ENCODE measurements around the gene MYO18B.

MYO18B gene

DNA sequence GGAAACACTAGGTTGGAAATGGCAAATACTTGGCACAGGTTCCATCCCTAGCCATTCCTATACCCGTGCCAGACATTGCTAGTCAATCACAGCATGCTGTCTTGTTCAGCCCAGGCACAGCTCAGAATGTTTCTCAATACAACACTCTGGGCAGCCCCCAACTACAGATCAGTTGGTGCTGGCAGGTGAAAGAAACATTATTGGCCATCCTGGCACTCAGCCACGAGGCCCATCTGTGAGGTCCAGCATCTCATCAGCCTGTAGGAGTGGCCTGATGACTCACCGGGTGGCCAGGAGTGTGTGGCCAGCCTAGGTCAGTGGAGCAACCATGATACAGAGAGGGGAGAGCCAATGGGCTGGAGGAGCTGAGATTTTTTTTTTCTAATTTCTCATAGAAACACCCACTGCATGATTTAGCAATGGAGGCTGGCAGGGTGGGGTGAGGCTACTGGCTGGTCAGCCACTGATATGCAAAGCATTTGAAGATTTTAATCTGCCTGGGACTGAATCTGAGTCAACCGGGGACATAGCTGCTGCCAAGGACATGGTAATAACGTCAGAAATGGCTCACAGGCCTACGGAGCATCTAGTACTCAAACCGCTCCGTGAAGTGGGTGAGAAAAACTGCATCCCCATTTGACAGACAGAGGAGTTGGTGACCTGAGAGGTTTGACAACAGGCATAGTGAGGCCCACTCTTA lies 5.4 kb downstream of the MYO18B start:
- TF ChIP-seq, protein P1, sequence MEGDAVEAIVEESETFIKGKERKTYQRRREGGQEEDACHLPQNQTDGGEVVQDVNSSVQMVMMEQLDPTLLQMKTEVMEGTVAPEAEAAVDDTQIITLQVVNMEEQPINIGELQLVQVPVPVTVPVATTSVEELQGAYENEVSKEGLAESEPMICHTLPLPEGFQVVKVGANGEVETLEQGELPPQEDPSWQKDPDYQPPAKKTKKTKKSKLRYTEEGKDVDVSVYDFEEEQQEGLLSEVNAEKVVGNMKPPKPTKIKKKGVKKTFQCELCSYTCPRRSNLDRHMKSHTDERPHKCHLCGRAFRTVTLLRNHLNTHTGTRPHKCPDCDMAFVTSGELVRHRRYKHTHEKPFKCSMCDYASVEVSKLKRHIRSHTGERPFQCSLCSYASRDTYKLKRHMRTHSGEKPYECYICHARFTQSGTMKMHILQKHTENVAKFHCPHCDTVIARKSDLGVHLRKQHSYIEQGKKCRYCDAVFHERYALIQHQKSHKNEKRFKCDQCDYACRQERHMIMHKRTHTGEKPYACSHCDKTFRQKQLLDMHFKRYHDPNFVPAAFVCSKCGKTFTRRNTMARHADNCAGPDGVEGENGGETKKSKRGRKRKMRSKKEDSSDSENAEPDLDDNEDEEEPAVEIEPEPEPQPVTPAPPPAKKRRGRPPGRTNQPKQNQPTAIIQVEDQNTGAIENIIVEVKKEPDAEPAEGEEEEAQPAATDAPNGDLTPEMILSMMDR (IDR thresholded peaks at IDR 0.05; ENCODE audit: control insufficient read depth, insufficient read depth, low read depth, low read length, missing control alignments), result no peak
- H3K4me3 ChIP-seq (ENCODE audit: control insufficient read depth, low read depth, low read length), result no peak overlapping the region
- peak; percentile 97 for DNase-seq (ENCODE audit: low read depth)

DNA sequence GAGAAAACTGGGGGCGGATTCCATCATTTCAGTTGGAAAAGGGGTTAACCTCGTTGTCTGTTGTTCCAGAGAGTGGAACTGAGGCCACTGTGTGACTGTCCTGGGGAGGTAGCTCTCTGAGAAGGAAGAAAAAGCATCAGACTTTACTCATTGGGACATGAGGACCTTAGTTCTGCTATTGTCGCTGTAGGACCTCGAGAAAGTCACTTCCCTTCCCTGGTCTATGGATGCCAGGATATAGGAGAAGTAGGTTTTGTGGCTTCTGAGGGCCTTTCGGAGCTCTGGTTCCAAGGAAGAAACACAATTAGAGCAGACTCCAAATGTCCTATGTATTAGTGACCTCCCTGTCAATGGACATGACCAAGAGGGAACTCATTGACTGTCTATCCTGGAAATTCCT lies 6.2 kb downstream of the MYO18B start:
- TF ChIP-seq, protein P1 (IDR thresholded peaks at IDR 0.05; ENCODE audit: control insufficient read depth, insufficient read depth, low read depth, low read length, missing control alignments), result no peak
- H3K4me3 ChIP-seq (ENCODE audit: control insufficient read depth, low read depth, low read length), result no peak overlapping the region
- DNase-seq (ENCODE audit: low read depth), result no peak

DNA sequence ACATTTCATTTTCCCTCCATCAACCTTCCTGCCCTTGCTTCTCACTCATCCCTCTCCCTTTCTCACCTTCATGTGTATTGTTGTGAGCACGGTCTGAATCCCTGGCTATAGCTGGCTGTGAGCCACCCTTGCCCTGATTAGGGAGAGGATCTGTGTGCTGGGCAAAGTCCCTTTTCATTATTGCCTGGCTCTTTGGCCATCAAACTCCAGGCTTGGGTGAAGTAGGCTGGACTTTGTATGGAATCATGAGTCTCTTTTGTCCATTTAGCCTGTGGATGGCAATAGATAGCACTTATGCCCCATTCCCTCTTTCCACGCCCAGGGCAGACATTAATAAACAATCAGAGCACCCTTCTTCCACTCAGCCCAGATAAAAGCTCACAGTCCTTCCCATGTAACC lies 6.7 kb downstream of the MYO18B start:
- H3K4me3 ChIP-seq (ENCODE audit: control insufficient read depth, low read depth, low read length), result no peak overlapping the region
- TF ChIP-seq, protein P1 (IDR thresholded peaks at IDR 0.05; ENCODE audit: control insufficient read depth, insufficient read depth, low read depth, low read length, missing control alignments), result no peak
- no peak for DNase-seq (ENCODE audit: low read depth)

DNA sequence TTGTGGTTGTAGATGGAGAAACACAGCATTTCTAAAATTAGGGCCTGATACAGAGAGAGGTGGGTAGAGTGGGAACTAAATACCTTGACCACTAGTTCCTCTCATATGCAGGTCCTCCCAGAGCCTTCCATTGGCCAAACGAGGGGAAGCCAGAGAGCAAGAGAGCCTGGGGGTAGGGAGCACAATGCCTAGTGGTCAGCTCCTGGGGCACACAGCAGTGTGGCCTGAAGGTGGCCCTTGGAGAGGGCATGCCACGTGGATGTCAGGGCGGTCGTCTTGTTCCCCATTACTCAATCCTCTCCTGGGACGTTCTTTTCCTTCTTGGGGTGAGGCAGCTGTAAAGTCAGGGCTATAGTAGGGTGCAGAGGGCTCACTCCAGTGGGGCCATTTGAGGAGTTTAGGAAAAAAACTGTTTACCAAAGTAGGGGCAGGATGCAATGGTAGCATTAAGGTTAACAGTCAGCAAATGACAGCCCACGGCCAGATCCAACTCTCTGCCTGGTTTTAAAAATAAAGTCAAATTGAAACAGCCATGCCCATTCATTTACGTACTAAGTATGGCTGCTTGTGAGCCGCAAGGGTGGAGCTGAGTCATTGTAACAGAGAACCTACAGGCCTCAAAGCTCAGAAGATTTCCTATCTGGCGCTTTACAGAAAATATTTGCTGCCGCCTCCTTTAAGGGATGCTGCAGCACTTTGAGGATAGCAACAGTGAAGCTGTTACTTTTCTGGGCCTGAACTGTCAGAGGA lies 7.6 kb downstream of the MYO18B start:
- TF ChIP-seq, protein P1 (IDR thresholded peaks at IDR 0.05; ENCODE audit: control insufficient read depth, insufficient read depth, low read depth, low read length, missing control alignments), result no peak
- no peak overlapping the region for H3K4me3 ChIP-seq (ENCODE audit: control insufficient read depth, low read depth, low read length)
- no peak for DNase-seq (ENCODE audit: low read depth)

DNA sequence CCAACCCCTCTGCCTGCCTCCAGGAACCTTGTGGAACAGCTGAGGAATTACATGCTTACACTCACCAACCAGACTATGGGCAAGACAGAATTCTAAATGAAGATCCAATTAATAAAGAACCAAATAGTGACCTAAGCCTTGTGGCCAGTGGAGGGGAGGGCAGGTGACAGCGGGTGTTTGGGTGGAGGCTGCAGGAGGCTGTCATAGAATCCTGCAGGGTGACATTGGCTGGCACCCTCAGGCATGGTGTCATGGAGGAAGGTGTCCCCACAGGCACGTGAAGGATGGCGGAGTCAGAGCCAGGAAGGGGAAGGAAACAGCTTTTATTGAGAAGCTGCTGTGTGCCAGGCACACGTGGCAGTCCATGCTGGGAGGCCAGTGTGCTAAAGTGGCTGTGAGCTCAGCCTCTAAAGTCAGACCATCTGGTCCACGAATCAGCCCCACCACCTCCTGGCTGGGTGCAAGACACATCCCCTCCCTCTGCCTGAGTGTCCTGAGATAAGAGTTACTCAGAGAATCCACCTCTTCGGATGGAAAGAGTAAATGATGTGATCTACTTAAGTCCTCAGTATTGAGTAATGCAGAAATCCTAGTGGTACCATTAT lies 8.7 kb downstream of the MYO18B start:
- H3K4me3 ChIP-seq (ENCODE audit: control insufficient read depth, low read depth, low read length), result no peak overlapping the region
- TF ChIP-seq, protein P1 (IDR thresholded peaks at IDR 0.05; ENCODE audit: control insufficient read depth, insufficient read depth, low read depth, low read length, missing control alignments), result no peak
- no peak for DNase-seq (ENCODE audit: low read depth)

DNA sequence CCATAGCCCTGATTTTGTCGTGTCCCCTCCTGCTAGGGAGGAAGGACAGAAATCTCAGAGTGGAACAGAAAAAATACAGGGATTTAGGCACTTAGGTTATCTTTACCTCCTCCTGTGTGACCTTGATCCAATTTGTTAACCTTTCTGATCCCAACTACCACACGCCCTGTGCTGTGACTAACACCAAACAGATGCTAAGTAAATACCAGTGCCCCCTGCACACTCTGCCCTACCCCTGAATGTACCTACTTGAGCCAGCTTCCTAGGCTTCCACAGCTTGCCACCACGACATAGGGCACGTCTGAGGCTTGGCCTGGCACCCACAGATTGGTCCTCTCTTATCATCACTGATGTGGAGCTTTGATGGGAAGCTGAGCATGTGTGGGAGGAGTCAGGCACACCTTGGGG lies 9.2 kb downstream of the MYO18B start:
- TF ChIP-seq, protein P1 (IDR thresholded peaks at IDR 0.05; ENCODE audit: control insufficient read depth, insufficient read depth, low read depth, low read length, missing control alignments), result no peak
- no peak for DNase-seq (ENCODE audit: low read depth)

More for the DNA sequence above, 9.2 kb downstream of the MYO18B start:
- no peak overlapping the region for H3K4me3 ChIP-seq (ENCODE audit: control insufficient read depth, low read depth, low read length)

Data from AG09309 (cell line).